B cell (primary cell): ENCODE measurements around the gene FMO2. TPM values are rescaled to one million over a fixed set of nuclear protein-coding genes. Genes with fewer than 3 reads are reported as not detected.

Experiments used
- ATAC-seq: fragments of 200-7000 bp; cut with Tn5 transposase; one replicate; pipeline ENCODE4 v1.10.0; 2021; ENCODE audit warnings: low read depth, mild to moderate bottlenecking, moderate number of reproducible peaks, moderate library complexity
- CTCF ChIA-PET: fragments of 350-600 bp; sonication (Branson Sonifier 250); formaldehyde crosslinking; loops from one replicate; lab custom pipeline; 2021; ENCODE audit warnings: antibody characterized with exemption, inconsistent platforms; lab: Charles Lee
- POLR2A ChIA-PET: fragments of 350-600 bp; sonication (Branson Sonifier 250); formaldehyde crosslinking; loops from one replicate; lab custom pipeline; 2021; ENCODE audit warnings: antibody characterized with exemption; lab: Charles Lee
- DNase-seq: peaks from one replicate; pipeline ENCODE4 v3.0.0; 2013
- H2AFZ ChIP-seq: 2 replicates; pipeline ENCODE4 v1.6.1; 2012; ENCODE audit warnings: mild to moderate bottlenecking, low read depth, low read length; ENCODE audit not compliant: insufficient read depth, poor library complexity, severe bottlenecking
- H3K27ac ChIP-seq, 2 donors: 1 replicate in 1 of 2; 2 replicates in 1 of 2; pipeline ENCODE4 v1.5.1; 2012 to 2013; ENCODE audit warnings: low read length in 2 of 2, mild to moderate bottlenecking in 2 of 2, moderate library complexity in 1 of 2
- H3K27me3 ChIP-seq, 4 experiments: fragments of 200-600 bp in 1 of 4; sonication (generic) in 1 of 4; replicated peaks in 1 of 4; 1 replicate in 2 of 4; 2 replicates in 2 of 4; pipeline versions ENCODE4 v1.6.1 to v1.7.0; 2013 to 2016; ENCODE audit warnings: low read length in 3 of 4, mild to moderate bottlenecking in 2 of 4, mixed read lengths in 1 of 4, moderate library complexity in 1 of 4; ENCODE audit not compliant: insufficient read depth in 4 of 4, control insufficient read depth in 3 of 4; ENCODE audit errors: control extremely low read depth in 1 of 4
- H3K36me3 ChIP-seq, 2 experiments: replicated peaks in 1 of 2; 1 replicate in 1 of 2; 2 replicates in 1 of 2; pipeline versions ENCODE4 v1.6.1 to v1.7.1; 2013; ENCODE audit warnings: low read length in 1 of 2; ENCODE audit not compliant: insufficient read depth in 2 of 2, control insufficient read depth in 1 of 2; ENCODE audit errors: control extremely low read depth in 1 of 2, extremely low read depth in 1 of 2
- H3K4me1 ChIP-seq, 2 donors: fragments of 200-600 bp in 1 of 2; sonication (generic) in 1 of 2; 1 replicate in 1 of 2; 2 replicates in 1 of 2; pipeline versions ENCODE4 v1.5.1 to v1.6.1; 2013 to 2017; ENCODE audit warnings: low read length in 2 of 2; ENCODE audit not compliant: control insufficient read depth in 2 of 2, insufficient read depth in 2 of 2
- H3K4me2 ChIP-seq: replicated peaks from 2 replicates; pipeline ENCODE3; 2012; ENCODE audit warnings: mild to moderate bottlenecking, low read depth, low read length; ENCODE audit not compliant: poor library complexity, severe bottlenecking
- H3K4me3 ChIP-seq, 5 experiments: fragments of 200-600 bp in 1 of 5; sonication (generic) in 1 of 5; 1 replicate in 3 of 5; 2 replicates in 2 of 5; pipeline versions ENCODE4 v1.5.1 to v1.7.0; 2011 to 2016; ENCODE audit warnings: low read length in 4 of 5, mild to moderate bottlenecking in 4 of 5, low read depth in 2 of 5, control low read depth in 1 of 5, moderate library complexity in 1 of 5; ENCODE audit not compliant: insufficient read depth in 1 of 5; ENCODE audit errors: control extremely low read depth in 1 of 5, extremely low read depth in 1 of 5
- H3K79me2 ChIP-seq: fragments of 200-600 bp; sonication (generic); one replicate; pipeline ENCODE4 v1.6.0; 2016; ENCODE audit warnings: low read length; ENCODE audit not compliant: control insufficient read depth, insufficient read depth
- H3K9ac ChIP-seq: fragments of 200-600 bp; sonication (generic); 2 replicates; pipeline ENCODE4 v1.6.1; 2017; ENCODE audit warnings: mild to moderate bottlenecking, low read length, moderate library complexity
- H3K9me3 ChIP-seq, 3 donors: one replicate each; pipeline versions ENCODE4 v1.6.1 to v1.7.1; 2013; ENCODE audit warnings: low read length in 2 of 3; ENCODE audit not compliant: control insufficient read depth in 2 of 3, insufficient read depth in 1 of 3; ENCODE audit errors: control extremely low read depth in 1 of 3
- H4K20me1 ChIP-seq: 2 replicates; pipeline ENCODE4 v1.6.0; 2012; ENCODE audit warnings: mild to moderate bottlenecking, low read length; ENCODE audit not compliant: insufficient read depth, control insufficient read depth, poor library complexity, severe bottlenecking
- H3K27ac Mint-ChIP-seq: one replicate; pipeline ENCODE4 v1.8.0; 2021; ENCODE audit warnings: mixed read lengths
- H3K27me3 Mint-ChIP-seq: one replicate; pipeline ENCODE4 v1.8.0; 2021; ENCODE audit warnings: mixed read lengths
- H3K4me1 Mint-ChIP-seq: one replicate; pipeline ENCODE4 v1.8.0; 2021; ENCODE audit warnings: mixed read lengths
- H3K4me3 Mint-ChIP-seq: one replicate; pipeline ENCODE4 v1.8.0; 2021; ENCODE audit warnings: mixed read lengths
- H3K9me3 Mint-ChIP-seq: one replicate; pipeline ENCODE4 v1.8.0; 2022; ENCODE audit warnings: mixed read lengths; ENCODE audit not compliant: insufficient read depth
- EZH2 ChIP-seq: IDR thresholded peaks from 2 replicates; pipeline ENCODE4 v1.6.1; 2012; ENCODE audit warnings: borderline replicate concordance, low read depth, mild to moderate bottlenecking, moderate library complexity, low read length; ENCODE audit not compliant: insufficient read depth, poor library complexity, severe bottlenecking
- WGBS: methylation state at CpG from one replicate; pipeline ENCODE4 v1.1.5; 2013; ENCODE audit warnings: missing lambda C conversion rate; ENCODE audit not compliant: insufficient coverage; 5-methylcytosine and 5-hydroxymethylcytosine counted together
- intact Hi-C: fragments of 100-400 bp; cut with micrococcal nuclease; formaldehyde crosslinking; loops from one replicate; pipeline ENCODE4 v1.10.0; 2022
- polyA plus RNA-seq: library from polyadenylated mRNA; depleted of rRNA; stranded (reverse); fragments of >200 nt; gene quantifications from 2 replicates; pipeline ENCODE4 v1.2.3, GENCODE V29; 2012
- total RNA-seq, 2 donors: library from RNA; stranded (reverse); fragments of 120-200 nt in 1 of 2; gene quantifications; 1 replicate in 1 of 2; 2 replicates in 1 of 2; pipeline versions ENCODE4 v1.2.3 to v1.2.4, GENCODE V29; 2013 to 2022
- TF ChIP-seq, protein P1 (sequence below): fragments of 200-600 bp; IDR thresholded peaks from one replicate; pipeline ENCODE4 v1.8.0; 2022; ENCODE audit warnings: antibody characterized with exemption, mild to moderate bottlenecking

The FMO2 gene
- total and polyA plus RNA-seq, 2 donors (not counting 1 experiment from before 2014, with no cell fraction given): not detected

DNA sequence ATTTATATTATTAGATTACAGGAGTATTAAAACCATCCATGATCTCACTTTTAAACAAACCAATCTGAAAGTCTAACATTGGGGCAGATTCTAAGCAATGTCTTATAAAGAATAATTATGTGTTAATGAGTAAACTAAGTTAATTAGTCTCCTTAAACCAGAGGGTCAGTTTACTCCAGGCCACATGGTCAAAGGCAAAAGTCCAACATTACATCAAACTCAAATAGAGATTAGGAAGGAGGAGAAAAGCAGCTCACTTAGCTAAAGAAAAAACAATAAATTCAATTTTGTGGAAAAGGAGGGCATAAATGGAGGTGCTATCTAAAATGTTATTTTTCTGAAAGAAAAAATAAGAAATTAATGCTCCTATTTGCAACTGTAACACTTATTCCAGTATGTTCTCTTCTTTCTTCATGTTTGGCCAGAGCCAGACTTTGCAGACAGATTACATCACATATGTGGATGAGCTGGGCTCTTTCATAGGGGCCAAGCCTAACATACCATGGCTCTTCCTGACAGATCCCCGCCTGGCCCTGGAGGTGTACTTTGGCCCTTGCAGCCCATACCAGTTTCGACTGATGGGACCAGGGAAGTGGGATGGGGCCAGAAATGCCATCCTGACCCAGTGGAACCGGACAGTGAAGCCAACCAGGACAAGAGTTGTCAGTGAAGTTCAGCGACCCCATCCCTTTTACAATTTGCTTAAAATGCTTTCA is 24.3 kb upstream of the FMO2 start:
- no peak for DNase-seq
- intact Hi-C loops: no loop called here

DNA sequence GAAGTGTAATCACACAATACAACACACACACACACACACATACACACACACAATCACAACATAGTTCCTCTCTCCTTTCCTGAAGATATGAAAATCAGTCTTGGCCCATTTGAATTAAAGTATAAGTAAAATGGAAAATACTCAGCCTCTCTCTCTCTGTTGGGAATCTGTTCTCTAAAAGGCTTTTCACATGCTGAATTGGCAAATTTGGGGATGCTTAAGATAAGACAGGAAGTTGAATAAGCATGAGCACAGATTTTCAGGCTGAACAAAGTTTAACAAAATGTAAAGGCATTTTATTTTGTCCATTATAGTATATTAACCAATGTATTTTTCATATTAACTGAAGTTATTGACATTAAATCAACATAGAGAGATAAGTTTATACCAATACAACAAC is 23.7 kb upstream of the FMO2 start:
- no peaks in the 10 kb centered on the region for H4K20me1 ChIP-seq
- intact Hi-C loops: no loop called here
- TF ChIP-seq, protein P1, sequence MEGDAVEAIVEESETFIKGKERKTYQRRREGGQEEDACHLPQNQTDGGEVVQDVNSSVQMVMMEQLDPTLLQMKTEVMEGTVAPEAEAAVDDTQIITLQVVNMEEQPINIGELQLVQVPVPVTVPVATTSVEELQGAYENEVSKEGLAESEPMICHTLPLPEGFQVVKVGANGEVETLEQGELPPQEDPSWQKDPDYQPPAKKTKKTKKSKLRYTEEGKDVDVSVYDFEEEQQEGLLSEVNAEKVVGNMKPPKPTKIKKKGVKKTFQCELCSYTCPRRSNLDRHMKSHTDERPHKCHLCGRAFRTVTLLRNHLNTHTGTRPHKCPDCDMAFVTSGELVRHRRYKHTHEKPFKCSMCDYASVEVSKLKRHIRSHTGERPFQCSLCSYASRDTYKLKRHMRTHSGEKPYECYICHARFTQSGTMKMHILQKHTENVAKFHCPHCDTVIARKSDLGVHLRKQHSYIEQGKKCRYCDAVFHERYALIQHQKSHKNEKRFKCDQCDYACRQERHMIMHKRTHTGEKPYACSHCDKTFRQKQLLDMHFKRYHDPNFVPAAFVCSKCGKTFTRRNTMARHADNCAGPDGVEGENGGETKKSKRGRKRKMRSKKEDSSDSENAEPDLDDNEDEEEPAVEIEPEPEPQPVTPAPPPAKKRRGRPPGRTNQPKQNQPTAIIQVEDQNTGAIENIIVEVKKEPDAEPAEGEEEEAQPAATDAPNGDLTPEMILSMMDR: no peak
- no peak for TF ChIP-seq EZH2
- no peak overlapping the region for H3K27ac ChIP-seq
- peaks cover 0 to 1% (median 0%) of the 10 kb centered on the region in 3 donors for H3K9me3 ChIP-seq
- no peaks in the 10 kb centered on the region for H3K36me3 ChIP-seq
- no peak overlapping the region for H3K27ac Mint-ChIP-seq
- no peaks in the 10 kb centered on the region for H3K79me2 ChIP-seq
- no peak overlapping the region for H3K4me3 ChIP-seq
- no peaks in the 10 kb centered on the region for H3K9me3 Mint-ChIP-seq
- ChIA-PET CTCF (no interaction called here), POLR2A (no interaction called here)
- peaks cover 5% of the 10 kb centered on the region for H3K27me3 Mint-ChIP-seq
- H3K4me1 ChIP-seq: no peaks in the 10 kb centered on the region
- ATAC-seq: no peak
- no peak overlapping the region for H3K9ac ChIP-seq
- no peak overlapping the region for H3K4me2 ChIP-seq
- DNase-seq: no peak
- no peaks in the 10 kb centered on the region for H3K27me3 ChIP-seq
- H3K4me1 Mint-ChIP-seq: no peaks in the 10 kb centered on the region
- H3K4me3 Mint-ChIP-seq: no peak overlapping the region
- no peak overlapping the region for H2AFZ ChIP-seq

More for the DNA sequence above, 24.3 kb upstream of the FMO2 start:
- Histone ChIP-seq H3K4me3 (no peak overlapping the region), H2AFZ (no peak overlapping the region), H3K9ac (no peak overlapping the region), H3K4me1 (no peaks in the 10 kb centered on the region), H3K79me2 (no peaks in the 10 kb centered on the region), H4K20me1 (no peaks in the 10 kb centered on the region), H3K27me3 (no peaks in the 10 kb centered on the region), H3K36me3 (no peaks in the 10 kb centered on the region), H3K4me2 (no peak overlapping the region), H3K27ac (no peak overlapping the region), H3K9me3 (peaks cover 0 to 1% (median 0%) of the 10 kb centered on the region in 3 donors)
- Mint-ChIP-seq H3K4me3 (no peak overlapping the region), H3K27ac (no peak overlapping the region), H3K4me1 (no peaks in the 10 kb centered on the region), H3K9me3 (no peaks in the 10 kb centered on the region), H3K27me3 (peaks cover 5% of the 10 kb centered on the region)
- no peak for TF ChIP-seq EZH2
- no peak for ATAC-seq
- ChIA-PET CTCF (no interaction called here), POLR2A (no interaction called here)
- 100% methylated on average over 2 of the region's 4 CpGs for WGBS
